Inflammatory macrophage (primary cell): ENCODE results near the gene CCDC192.
A peak's percentile ranks its signal among the peaks of the same experiment; 100 is the strongest.
"Not testable (repeated sequence)": the region's sequence is repeated elsewhere in the genome, so short reads cannot be mapped to it uniquely, and the experiment has no call there.

Experiments used
- DNase-seq, 2 donors: peaks; one replicate each; pipeline ENCODE4 v3.0.0-alpha.2; 2020 to 2022

Gene CCDC192

DNA sequence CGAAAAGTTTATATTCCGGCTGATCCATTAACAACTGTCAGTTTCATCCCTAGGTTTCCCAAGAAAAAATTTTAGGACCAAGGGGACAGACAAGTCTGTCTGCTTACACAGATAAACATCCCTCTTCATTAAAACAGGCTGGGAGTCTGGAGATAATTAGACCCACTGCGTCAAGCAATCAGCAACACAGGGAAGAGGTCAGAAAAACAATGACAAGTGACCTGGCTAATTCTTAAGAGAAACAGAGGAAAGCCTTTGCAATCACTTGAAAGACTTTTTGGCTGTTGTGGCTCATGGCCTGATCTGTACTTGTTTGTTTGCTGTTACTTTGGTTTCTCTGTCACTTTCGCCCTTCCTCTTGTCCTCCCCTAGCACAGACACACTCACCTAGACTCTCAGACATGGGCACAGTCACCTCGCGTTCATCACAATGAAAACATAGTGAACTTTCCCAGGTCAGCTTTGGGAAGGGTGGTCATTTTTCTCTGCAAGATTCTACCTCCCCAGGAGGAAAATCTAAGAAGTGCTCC lies 2.9 kb upstream of the CCDC192 start:
- DNase-seq = no peak

DNA sequence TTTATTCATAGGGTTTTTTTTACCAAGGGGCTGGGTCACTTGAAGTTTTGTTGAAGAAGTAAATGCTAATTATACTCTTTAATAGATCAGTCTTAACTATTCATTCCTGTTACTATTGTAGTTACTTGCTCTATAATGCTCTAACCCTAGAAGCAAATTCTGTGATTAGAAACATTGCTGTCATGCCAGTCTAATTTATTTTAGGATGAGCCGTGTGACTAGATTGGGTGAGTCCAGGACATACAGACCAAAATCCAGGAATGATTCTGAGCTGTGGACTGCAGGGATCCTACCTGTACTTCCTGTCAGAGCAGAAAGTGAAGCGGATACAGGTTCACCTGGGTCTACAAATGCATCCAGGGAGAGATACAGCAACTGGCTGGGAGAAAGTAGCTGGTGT lies 757 bp upstream of the CCDC192 start:
- no peak for DNase-seq

- peak; percentile 72 to 80 for DNase-seq
These were observed 2.1 kb downstream of the CCDC192 start for GRCh38 chr5:127705120-127705892.

- DNase-seq = no peak
These were observed 3.5 kb downstream of the CCDC192 start for GRCh38 chr5:127706691-127707090.

- no peak for DNase-seq
These were observed 4.0 kb downstream of the CCDC192 start for GRCh38 chr5:127707209-127707608.

- not testable (repeated sequence) for DNase-seq
These were observed 9.9 kb downstream of the CCDC192 start for GRCh38 chr5:127713083-127713482.

GRCh38 chr5:127718181-127718580 lies 15.0 kb downstream of the CCDC192 start:
- DNase-seq = no peak

GRCh38 chr5:127723571-127723970 lies 20.4 kb downstream of the CCDC192 start:
- DNase-seq = peak; percentile 34 to 58

- no peak for DNase-seq
These were observed 22.5 kb downstream of the CCDC192 start for GRCh38 chr5:127725673-127726072.

GRCh38 chr5:127732963-127733362 lies 29.8 kb downstream of the CCDC192 start:
- no peak for DNase-seq

- not testable (repeated sequence) for DNase-seq
These were observed 36.2 kb downstream of the CCDC192 start for GRCh38 chr5:127739348-127739747.

DNA sequence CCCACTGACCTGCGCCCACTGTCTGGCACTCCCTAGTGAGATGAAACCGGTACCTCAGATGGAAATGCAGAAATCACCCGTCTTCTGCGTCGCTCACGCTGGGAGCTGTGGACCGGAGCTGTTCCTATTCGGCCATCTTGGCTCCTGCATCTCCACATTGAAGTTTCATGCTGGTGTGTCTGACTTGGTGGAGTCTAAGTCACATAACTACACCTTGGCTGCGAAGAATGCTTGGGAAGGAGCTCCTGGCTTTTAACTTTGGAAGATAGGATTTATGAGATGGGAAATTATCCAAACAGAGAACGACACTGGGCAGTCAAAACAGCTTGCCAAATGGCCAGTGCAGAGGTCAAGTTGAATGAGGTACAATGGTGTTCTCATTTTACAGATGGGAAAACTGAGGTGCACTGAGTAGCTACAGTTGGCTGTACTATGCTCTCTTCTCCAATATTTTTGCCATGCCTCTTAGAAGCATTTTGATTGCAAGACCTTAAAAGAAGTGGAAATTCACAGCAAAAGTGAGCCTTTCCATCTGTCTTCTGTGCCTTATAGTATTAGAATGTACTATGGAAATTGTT lies 36.7 kb downstream of the CCDC192 start:
- no peak for DNase-seq

- no peak for DNase-seq
These were observed 38.2 kb downstream of the CCDC192 start for GRCh38 chr5:127741412-127741811.

- no peak for DNase-seq
These were observed 41.0 kb downstream of the CCDC192 start for GRCh38 chr5:127744241-127744640.

DNA sequence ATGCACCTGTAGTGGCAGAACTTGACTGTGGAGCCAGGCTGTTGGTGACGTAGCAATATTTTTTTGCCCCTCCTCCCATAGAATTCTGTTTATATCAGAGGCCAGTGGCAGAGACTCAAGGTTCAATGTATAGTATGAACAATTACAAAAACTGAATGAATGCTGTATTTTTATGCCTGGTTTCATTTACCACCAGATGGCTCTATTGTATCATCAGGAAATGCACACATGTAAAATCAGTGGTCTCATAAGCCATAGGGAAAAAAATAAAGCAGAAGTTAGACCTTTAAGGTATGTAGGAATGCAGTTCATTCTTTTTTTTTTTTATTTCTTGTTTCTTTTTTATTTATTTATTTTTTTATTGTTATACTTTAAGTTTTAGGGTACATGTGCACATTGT lies 43.6 kb downstream of the CCDC192 start:
- peak in 1 of 2 donors; percentile 13 for DNase-seq

DNA sequence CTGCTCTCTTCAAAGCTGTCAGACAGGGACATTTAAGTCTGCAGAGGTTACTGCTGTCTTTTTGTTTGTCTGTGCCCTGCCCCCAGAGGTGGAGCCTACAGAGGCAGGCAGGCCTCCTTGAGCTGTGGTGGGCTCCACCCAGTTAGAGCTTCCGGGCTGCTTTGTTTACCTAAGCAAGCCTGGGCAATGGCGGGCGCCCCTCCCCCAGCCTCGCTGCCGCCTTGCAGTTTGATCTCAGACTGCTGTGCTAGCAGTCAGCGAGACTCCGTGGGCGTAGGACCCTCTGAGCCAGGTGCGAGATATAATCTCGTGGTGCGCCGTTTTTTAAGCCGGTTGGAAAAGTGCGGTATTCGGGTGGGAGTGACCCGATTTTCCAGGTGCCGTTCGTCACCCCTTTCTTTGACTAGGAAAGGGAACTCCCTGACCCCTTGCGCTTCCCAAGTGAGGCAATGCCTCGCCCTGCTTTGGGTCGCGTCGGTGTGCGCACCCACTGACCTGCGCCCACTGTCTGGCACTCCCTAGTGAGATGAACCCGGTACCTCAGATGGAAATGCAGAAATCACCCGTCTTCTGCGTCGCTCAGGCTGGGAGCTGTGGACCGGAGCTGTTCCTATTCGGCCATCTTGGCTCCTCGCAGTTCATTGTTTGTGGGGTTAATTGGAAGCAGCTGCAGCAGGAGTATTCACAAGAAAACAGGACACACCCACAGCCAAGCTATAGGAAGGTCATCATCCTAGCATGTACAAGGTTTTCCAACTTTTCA lies 49.5 kb downstream of the CCDC192 start:
- DNase-seq = not testable (repeated sequence)

DNA sequence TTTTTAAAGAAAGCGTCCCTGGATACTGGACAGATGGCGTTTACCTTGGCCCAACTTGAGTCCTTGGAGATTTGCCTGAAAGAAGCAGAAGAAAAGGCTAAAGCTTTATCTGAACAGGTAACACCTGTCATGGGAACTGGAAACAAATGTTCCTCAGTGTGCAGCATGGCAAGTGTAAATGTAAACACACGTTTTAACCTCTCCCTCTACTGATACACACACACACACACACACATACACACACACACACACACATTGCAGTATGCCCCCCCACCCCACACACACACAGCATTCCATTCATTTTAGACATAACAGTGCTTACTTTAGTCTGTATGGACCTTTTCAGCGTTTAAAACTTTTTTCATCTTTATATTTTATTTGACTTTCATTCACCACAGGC lies 51.1 kb downstream of the CCDC192 start:
- no peak for DNase-seq

GRCh38 chr5:127754706-127755105 lies 51.5 kb downstream of the CCDC192 start:
- no peak for DNase-seq

DNA sequence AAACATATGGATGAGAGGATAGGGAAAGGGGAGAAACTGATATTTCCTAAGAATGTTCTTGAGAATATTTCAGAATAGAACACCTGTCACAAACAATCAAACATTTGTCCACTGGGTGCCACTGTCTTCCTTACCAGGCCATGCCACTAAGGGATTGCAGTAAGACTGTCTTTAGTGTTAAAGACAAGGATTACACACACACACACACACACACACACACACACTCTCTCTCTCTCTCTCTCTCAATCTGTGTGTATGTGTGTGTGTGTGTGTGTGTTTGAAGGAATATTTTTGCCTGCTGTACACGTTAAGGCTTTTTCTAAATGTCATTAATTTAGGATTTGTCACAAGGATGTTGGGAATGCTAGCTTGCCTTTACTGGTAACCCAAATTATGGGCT lies 54.4 kb downstream of the CCDC192 start:
- peak; percentile 55 to 70 for DNase-seq

DNA sequence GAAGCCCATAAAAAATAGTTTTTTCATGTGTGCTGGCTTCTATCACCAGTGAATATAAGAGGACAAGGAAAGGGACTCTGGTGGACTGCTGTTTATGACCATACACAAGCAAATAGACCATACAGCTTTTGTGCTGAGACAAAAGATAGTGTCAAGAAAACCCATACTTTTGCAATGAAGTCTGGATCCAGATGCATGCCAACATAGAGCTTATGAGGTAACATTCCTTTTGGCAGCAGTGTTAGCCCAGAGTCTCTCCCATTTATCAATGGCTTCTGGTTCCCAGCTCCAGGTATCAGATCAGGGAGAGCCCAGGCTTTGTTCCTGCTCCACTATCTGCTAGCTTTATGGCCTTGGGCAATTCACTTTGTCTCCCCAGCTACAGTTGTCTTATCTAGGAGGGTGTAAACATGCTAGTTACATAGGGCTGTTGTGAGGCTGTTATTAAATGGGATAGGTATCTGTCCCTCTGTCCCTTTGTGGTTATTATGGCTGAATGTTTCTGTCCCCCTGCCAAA lies 55.6 kb downstream of the CCDC192 start:
- DNase-seq = no peak

DNA sequence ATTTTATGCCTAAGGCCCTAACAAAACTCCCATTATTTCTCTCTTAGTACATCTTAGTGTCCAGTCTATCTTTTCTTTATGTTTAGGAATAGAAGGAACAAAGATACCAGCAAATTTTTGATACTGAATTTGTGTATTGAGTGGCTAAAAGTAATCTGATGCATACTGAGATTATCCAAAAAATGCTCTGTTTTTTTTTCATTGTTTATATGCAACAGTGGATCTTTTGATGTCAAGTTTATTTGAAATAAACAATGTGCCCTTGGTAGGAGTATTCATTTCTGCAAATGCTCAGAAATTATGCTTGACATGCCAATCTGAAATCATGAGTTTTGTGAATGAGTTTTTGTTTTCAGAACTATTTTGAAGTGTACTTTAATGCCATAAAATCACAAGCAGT lies 58.7 kb downstream of the CCDC192 start:
- no peak for DNase-seq

GRCh38 chr5:127762412-127762811 lies 59.2 kb downstream of the CCDC192 start:
- no peak for DNase-seq

- DNase-seq = peak in 1 of 2 donors; percentile 9
These were observed 63.6 kb downstream of the CCDC192 start for GRCh38 chr5:127766676-127767335.
